Measurements from ENCODE around the gene ARHGEF9.
"Not testable (repeated sequence)": the region's sequence is repeated elsewhere in the genome, so short reads cannot be mapped to it uniquely, and the experiment has no call there.

The ARHGEF9 gene

DNA sequence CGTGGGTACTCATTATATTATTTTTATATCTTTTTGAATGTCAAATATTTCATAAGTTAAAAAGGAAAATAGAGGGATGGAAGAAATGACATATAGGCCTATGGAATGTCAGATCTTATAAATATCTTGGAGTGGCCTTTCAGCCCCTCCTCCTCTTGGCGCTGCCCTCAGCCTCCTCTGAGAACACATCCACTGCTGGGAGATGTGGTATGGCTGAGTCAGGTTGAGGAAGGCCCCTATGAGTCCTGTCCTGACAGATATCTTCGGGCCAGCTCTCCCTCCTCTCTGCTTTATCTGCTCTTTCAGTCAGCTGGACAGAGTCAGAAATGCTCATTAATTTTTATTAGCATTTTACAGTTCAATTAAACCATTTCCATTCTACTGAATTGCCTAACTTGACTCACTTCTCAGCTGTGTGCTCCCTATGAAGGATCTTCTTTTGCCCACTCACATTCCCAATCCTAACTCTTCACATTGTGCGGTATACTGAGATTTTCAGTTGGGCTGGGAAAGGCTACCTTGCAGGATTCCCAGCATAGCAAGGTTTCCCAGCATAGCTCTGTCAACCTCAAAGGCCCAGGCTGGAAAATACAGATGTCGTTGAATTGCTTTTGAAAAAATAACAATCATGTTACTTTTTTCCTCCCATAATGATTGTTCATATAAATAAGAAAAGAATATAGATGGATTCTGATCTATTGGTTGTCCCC, 128.0 kb downstream of the ARHGEF9 start:
- no peak for DNase-seq

DNA sequence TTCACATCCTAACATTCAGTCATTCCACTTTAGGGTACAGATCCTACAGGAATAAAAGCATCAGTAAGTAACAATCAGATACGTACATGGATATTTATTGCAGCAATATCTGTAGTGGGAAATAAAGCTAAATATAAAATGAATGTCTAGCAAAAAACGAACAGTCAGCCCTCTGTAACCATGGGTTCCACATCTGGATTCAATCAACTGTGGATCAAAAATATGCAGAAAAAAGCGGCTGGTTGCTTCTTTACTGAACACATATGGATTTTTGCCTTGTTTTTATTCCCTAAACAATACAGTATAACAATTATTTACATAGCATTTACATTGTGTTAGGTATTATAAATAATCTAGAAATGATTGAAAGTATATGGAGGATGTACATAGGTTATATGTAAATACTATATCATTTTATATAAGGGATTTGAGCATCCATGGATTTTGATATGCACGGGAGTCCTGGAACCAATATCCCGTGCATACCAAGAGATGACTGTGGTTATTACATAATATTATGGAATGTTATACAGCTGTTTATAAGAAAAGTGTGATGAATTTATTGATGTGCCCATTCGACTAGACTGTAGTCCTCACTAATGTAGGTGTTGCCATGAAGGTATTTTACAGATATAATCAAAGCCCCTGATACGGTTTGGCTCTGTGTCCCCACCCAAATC, 132.8 kb downstream of the ARHGEF9 start:
- DNase-seq = no peak

DNA sequence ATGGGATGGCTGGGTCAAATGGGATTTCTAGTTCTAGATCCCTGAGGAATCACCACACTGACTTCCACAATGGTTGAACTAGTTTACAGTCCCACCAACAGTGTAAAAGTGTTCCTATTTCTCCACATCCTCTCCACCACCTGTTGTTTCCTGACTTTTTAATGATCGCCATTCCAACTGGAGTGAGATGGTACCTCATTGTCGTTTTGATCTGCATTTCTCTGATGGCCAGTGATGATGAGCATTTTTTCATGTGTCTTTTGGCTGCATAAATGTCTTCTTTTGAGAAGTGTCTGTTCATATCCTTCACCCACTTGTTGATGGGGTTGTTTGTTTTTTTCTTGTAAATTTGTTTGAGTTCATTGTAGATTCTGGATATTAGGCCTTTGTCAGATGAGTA, 139.3 kb downstream of the ARHGEF9 start:
- not testable (repeated sequence) for DNase-seq

DNA sequence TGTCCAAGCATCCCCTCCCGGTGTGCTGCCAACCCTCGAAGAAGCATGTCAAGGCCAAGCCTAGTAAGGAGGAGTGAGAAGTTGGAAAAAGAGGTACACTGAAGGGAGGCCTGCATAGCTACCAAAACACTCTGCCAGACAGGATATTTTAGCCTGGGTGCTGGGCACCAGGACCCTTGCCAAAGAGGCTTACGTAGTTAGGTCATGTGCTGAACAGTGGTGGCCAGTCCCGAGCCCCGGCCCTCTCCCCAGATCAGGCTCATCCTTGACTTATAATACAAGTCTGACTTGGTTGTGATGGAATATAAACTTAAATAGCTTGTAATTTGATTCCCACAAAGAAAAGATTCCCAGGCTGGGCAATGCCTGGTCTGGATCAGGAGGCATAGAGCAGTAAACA, 149.3 kb downstream of the ARHGEF9 start:
- DNase-seq = no peak

DNA sequence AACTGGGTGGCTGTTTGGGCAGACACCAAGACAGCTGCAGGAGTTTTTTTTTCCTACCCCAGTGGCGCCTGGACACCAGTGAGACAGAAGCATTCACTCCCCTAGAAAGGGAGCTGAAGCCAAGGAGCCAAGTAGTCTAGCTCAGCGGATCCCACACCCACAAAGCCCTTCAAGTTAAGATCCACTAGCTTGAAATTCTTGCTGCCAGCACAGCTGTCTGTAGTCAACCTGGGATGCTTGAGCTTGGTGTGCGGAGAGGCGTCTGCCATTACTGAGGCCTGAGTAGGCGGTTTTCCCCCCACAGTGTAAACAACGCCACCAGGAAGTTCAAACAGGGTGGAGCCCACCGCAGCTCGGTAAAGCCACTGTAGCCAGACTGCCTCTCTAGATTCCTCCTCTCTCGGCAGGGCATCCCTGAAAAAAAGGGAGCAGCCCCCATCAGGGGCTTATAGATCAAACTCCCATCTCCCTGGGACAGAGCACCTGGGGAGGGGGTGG, 171.4 kb downstream of the ARHGEF9 start:
- DNase-seq = no peak

DNA sequence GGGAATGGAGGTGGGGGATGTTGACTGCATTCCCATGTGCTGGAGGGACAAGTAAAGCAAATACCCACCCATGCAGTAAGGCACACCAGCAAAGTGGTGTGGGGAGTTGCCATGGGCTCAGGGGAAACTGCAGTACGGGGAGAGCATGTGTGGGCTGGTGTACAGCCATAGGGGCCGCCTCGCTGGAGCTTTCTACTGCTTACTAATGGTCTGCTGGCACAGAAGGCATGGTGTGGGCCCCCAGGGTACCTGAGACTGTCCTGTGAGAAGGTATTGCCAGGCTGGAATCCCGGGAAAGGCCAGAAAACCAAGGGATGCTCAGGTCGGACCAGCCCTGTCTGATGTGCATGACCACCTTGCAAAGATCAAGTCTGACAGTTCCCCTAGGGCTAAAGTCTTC, 199.1 kb downstream of the ARHGEF9 start:
- DNase-seq = no peak

Measured in NCI-H2081 treated with DMSO at 0.1 percent for 48 hours (cell line).